Activated naive CD8-positive, alpha-beta T cell treated with anti-CD3 and anti-CD28 coated beads, Interleukin-2, amount 10 ng/mL, durations not matched to agents 7 days and 5 days (primary cell): ENCODE results near the gene PNMA8C. TPM values are rescaled to one million over a fixed set of nuclear protein-coding genes. Genes with fewer than 3 reads are reported as not detected.
"Not testable (repeated sequence)": the region's sequence is repeated elsewhere in the genome, so short reads cannot be mapped to it uniquely, and the experiment has no call there.

ENCODE experiments used
- ATAC-seq: fragments of 150-1000 bp; cut with Tn5 transposase; one replicate; pipeline ENCODE4 v1.10.0; 2021; ENCODE audit warnings: low read depth, moderate library complexity
- POLR2A ChIA-PET: fragments of 350-600 bp; sonication (Branson Sonifier 250); formaldehyde crosslinking; loops from one replicate; lab custom pipeline; 2021; ENCODE audit warnings: antibody characterized with exemption; lab: Charles Lee
- DNase-seq: peaks from one replicate; pipeline ENCODE4 v3.0.0; 2021
- H3K27ac Mint-ChIP-seq: one replicate; pipeline ENCODE4 v1.8.0; 2022; ENCODE audit warnings: mild to moderate bottlenecking, mixed read lengths
- H3K27me3 Mint-ChIP-seq: one replicate; pipeline ENCODE4 v1.8.0; 2022; ENCODE audit warnings: mild to moderate bottlenecking, moderate library complexity, mixed read lengths
- H3K36me3 Mint-ChIP-seq: one replicate; pipeline ENCODE4 v1.8.0; 2021; ENCODE audit warnings: mild to moderate bottlenecking, mixed read lengths
- H3K4me1 Mint-ChIP-seq: one replicate; pipeline ENCODE4 v1.8.0; 2021; ENCODE audit warnings: mixed read lengths
- H3K4me3 Mint-ChIP-seq: one replicate; pipeline ENCODE4 v1.8.0; 2022; ENCODE audit warnings: mild to moderate bottlenecking, moderate library complexity, mixed read lengths
- H3K9me3 Mint-ChIP-seq: one replicate; pipeline ENCODE4 v1.8.0; 2021; ENCODE audit warnings: mixed read lengths
- total RNA-seq, 2 experiments: library from RNA; stranded (reverse); gene quantifications; one replicate each; pipeline ENCODE4 v1.2.3, GENCODE V29; 2021

PNMA8C gene
- total RNA-seq, 2 experiments from 2014 or later = 0.11 TPM; not detected in 1

- H3K27ac Mint-ChIP-seq = no peak overlapping the region
- no peaks in the 10 kb centered on the region for H3K9me3 Mint-ChIP-seq
- no peaks in the 10 kb centered on the region for H3K36me3 Mint-ChIP-seq
- POLR2A ChIA-PET = no interaction called here
- DNase-seq = no peak
- H3K27me3 Mint-ChIP-seq = peaks cover 60% of the 10 kb centered on the region
- ATAC-seq = no peak
- H3K4me3 Mint-ChIP-seq = no peak overlapping the region
- H3K4me1 Mint-ChIP-seq = peaks cover 16% of the 10 kb centered on the region
Observed at GRCh38 chr19:46402725-46403124, 26.0 kb downstream of the PNMA8C start.

GRCh38 chr19:46397801-46398479 is 30.8 kb downstream of the PNMA8C start:
- H3K4me3 Mint-ChIP-seq, ATAC-seq, H3K27ac Mint-ChIP-seq, H3K4me1 Mint-ChIP-seq, H3K9me3 Mint-ChIP-seq, H3K36me3 Mint-ChIP-seq, DNase-seq, POLR2A ChIA-PET: not testable (repeated sequence)
- H3K27me3 Mint-ChIP-seq = peaks cover 17% of the 10 kb centered on the region

GRCh38 chr19:46394402-46394797 is 34.3 kb downstream of the PNMA8C start:
- no peak for ATAC-seq
- H3K27me3 Mint-ChIP-seq = peaks cover 10% of the 10 kb centered on the region
- no peak overlapping the region for H3K27ac Mint-ChIP-seq
- no peak overlapping the region for H3K4me3 Mint-ChIP-seq
- POLR2A ChIA-PET = interaction anchor here (0.6 kb wide), 1 partner anchor 98 kb away, joined by 4 read pairs; no protein-coding TSS in a partner anchor
- H3K4me1 Mint-ChIP-seq = peaks cover 6% of the 10 kb centered on the region
- H3K36me3 Mint-ChIP-seq = peaks cover 6% of the 10 kb centered on the region
- peaks cover 3% of the 10 kb centered on the region for H3K9me3 Mint-ChIP-seq
- DNase-seq = no peak

- POLR2A ChIA-PET = no interaction called here
Observed at GRCh38 chr19:46393456-46394401, 35.0 kb downstream of the PNMA8C start.

GRCh38 chr19:46392837-46393236 is 35.9 kb downstream of the PNMA8C start:
- Mint-ChIP-seq H3K9me3 (peaks cover 5% of the 10 kb centered on the region), H3K4me1 (peaks cover 6% of the 10 kb centered on the region), H3K4me3 (no peak overlapping the region), H3K36me3 (peaks cover 21% of the 10 kb centered on the region), H3K27me3 (peaks cover 4% of the 10 kb centered on the region), H3K27ac (no peak overlapping the region)
- ATAC-seq (no peak), DNase-seq (no peak)
- POLR2A ChIA-PET = no interaction called here

More at GRCh38 chr19:46393456-46394401, 35.0 kb downstream of the PNMA8C start:
- peaks cover 5% of the 10 kb centered on the region for H3K9me3 Mint-ChIP-seq
- H3K4me1 Mint-ChIP-seq = peaks cover 6% of the 10 kb centered on the region
- ATAC-seq (no peak), DNase-seq (no peak)
- H3K4me3 Mint-ChIP-seq = no peak overlapping the region
- H3K27me3 Mint-ChIP-seq = peaks cover 5% of the 10 kb centered on the region
- H3K27ac Mint-ChIP-seq = no peak overlapping the region
- H3K36me3 Mint-ChIP-seq = peaks cover 13% of the 10 kb centered on the region

- Mint-ChIP-seq H3K4me3 (no peak overlapping the region), H3K36me3 (peaks cover 25% of the 10 kb centered on the region), H3K9me3 (peaks cover 5% of the 10 kb centered on the region), H3K27me3 (no peaks in the 10 kb centered on the region), H3K4me1 (peaks cover 6% of the 10 kb centered on the region), H3K27ac (no peak overlapping the region)
- DNase-seq = no peak
- POLR2A ChIA-PET = no interaction called here
- no peak for ATAC-seq
Observed at GRCh38 chr19:46392252-46392801, 36.4 kb downstream of the PNMA8C start.

GRCh38 chr19:46391296-46392251 is 37.2 kb downstream of the PNMA8C start:
- ATAC-seq (no peak), DNase-seq (no peak)
- Mint-ChIP-seq H3K4me1 (peaks cover 6% of the 10 kb centered on the region), H3K4me3 (no peak overlapping the region), H3K36me3 (peaks cover 25% of the 10 kb centered on the region), H3K9me3 (peaks cover 5% of the 10 kb centered on the region), H3K27me3 (no peaks in the 10 kb centered on the region), H3K27ac (no peak overlapping the region)
- POLR2A ChIA-PET = no interaction called here

GRCh38 chr19:46390866-46391265 is 37.9 kb downstream of the PNMA8C start:
- no peak overlapping the region for H3K27ac Mint-ChIP-seq
- peaks cover 6% of the 10 kb centered on the region for H3K4me1 Mint-ChIP-seq
- H3K36me3 Mint-ChIP-seq = peaks cover 29% of the 10 kb centered on the region
- POLR2A ChIA-PET = no interaction called here
- no peaks in the 10 kb centered on the region for H3K27me3 Mint-ChIP-seq
- H3K4me3 Mint-ChIP-seq = no peak overlapping the region
- peaks cover 5% of the 10 kb centered on the region for H3K9me3 Mint-ChIP-seq
- ATAC-seq (no peak), DNase-seq (no peak)

- peaks cover 3% of the 10 kb centered on the region for H3K4me1 Mint-ChIP-seq
- ATAC-seq = no peak
- DNase-seq = no peak
- peaks cover 5% of the 10 kb centered on the region for H3K9me3 Mint-ChIP-seq
- POLR2A ChIA-PET = no interaction called here
- H3K4me3 Mint-ChIP-seq = no peak overlapping the region
- no peaks in the 10 kb centered on the region for H3K27me3 Mint-ChIP-seq
- peaks cover 31% of the 10 kb centered on the region for H3K36me3 Mint-ChIP-seq
- H3K27ac Mint-ChIP-seq = no peak overlapping the region
Observed at GRCh38 chr19:46390121-46390858, 38.4 kb downstream of the PNMA8C start.

- Mint-ChIP-seq H3K4me3 (no peak overlapping the region), H3K4me1 (peaks cover 1% of the 10 kb centered on the region), H3K9me3 (peaks cover 5% of the 10 kb centered on the region), H3K27ac (no peak overlapping the region), H3K27me3 (no peaks in the 10 kb centered on the region), H3K36me3 (peaks cover 32% of the 10 kb centered on the region)
- POLR2A ChIA-PET = no interaction called here
- DNase-seq = peak; percentile 24
- ATAC-seq = no peak
Observed at GRCh38 chr19:46388311-46389095, 40.2 kb downstream of the PNMA8C start.

- ATAC-seq = no peak
- Mint-ChIP-seq H3K36me3 (peaks cover 32% of the 10 kb centered on the region), H3K9me3 (peaks cover 5% of the 10 kb centered on the region), H3K27ac (no peak overlapping the region), H3K4me1 (peaks cover 1% of the 10 kb centered on the region), H3K4me3 (no peak overlapping the region), H3K27me3 (no peaks in the 10 kb centered on the region)
- POLR2A ChIA-PET = no interaction called here
- no peak for DNase-seq
Observed at GRCh38 chr19:46387713-46388130, 41.0 kb downstream of the PNMA8C start.
